ENCODE data around the gene OR5M11.

The OR5M11 gene

DNA sequence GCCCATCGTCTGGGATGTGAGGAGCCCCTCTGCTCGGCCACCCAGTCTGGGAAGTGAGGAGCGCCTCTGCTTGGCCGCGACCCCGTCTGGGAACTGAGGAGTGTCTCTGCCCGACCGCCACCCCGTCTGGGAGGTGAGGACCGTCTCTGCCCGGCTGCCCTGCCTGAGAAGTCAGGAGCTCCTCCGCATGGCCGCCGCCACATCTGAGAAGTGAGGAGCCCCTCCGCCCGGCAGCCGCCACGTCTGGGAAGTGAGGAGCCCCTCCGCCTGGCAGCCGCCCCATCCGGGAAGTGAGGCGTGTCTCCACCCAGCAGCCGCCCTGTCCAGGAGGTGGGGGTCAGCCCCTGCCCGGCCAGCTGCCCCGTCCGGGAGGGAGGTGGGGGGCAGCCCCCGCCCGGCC, 46.0 kb downstream of the OR5M11 start:
- Histone ChIP-seq H3K9ac (ENCODE audit: low read depth, low read length) (no peak overlapping the region), H3K9me3 (ENCODE audit: control insufficient read depth, insufficient read depth, low read length) (no peaks in the 10 kb centered on the region), H3K36me3 (ENCODE audit: control insufficient read depth, insufficient read depth, low read length) (no peaks in the 10 kb centered on the region), H3K4me3 (ENCODE audit: low read depth, low read length) (no peak overlapping the region), H3K4me1 (ENCODE audit: control insufficient read depth, insufficient read depth, low read length) (no peaks in the 10 kb centered on the region), H3K27me3 (ENCODE audit: control insufficient read depth, insufficient read depth, low read length) (no peaks in the 10 kb centered on the region)

GRCh38 chr11:56495117-56495516, 47.9 kb downstream of the OR5M11 start:
- H3K9me3 ChIP-seq (ENCODE audit: control insufficient read depth, insufficient read depth, low read length), result no peaks in the 10 kb centered on the region
- H3K4me1 ChIP-seq (ENCODE audit: control insufficient read depth, insufficient read depth, low read length), result no peaks in the 10 kb centered on the region
- H3K9ac ChIP-seq (ENCODE audit: low read depth, low read length), result no peak overlapping the region
- H3K27me3 ChIP-seq (ENCODE audit: control insufficient read depth, insufficient read depth, low read length), result no peaks in the 10 kb centered on the region
- H3K36me3 ChIP-seq (ENCODE audit: control insufficient read depth, insufficient read depth, low read length), result no peaks in the 10 kb centered on the region
- no peak overlapping the region for H3K4me3 ChIP-seq (ENCODE audit: low read depth, low read length)
